ENCODE results near the gene SMO.

GRCh38 chr7:129186749-129187260, 1.6 kb upstream of the SMO start:
- TF ChIP-seq POLR2AphosphoS5 (IDR thresholded peaks at IDR 0.05) (no peak), CTCF (IDR thresholded peaks at IDR 0.05) (no peak), EP300 (IDR thresholded peaks at IDR 0.05) (no peak), POLR2A (IDR thresholded peaks at IDR 0.05) (no peak)
